Left renal cortex interstitium (tissue), 4 donors: Measurements from ENCODE around the gene RNF167. TPM values are rescaled to one million over a fixed set of nuclear protein-coding genes. Genes with fewer than 3 reads are reported as not detected.

Source experiments
- DNase-seq, 4 donors: peaks; one replicate each; pipeline ENCODE4 v3.0.0-alpha.2; 2013; ENCODE audit warnings: low read depth in 4 of 4, low spot score in 2 of 4, missing footprints in 1 of 4
- polyA plus RNA-seq, 4 donors: library from polyadenylated mRNA; unstranded; fragments of 120-200 nt; gene quantifications; one replicate each; pipeline ENCODE4 v1.2.1, GENCODE V29; 2013; ENCODE audit not compliant: insufficient read length in 4 of 4

The RNF167 gene
- polyA plus RNA-seq, 4 donors: 129 to 142 (median 134) TPM

GRCh38 chr17:4937553-4937952 is 2.5 kb upstream of the RNF167 start:
- DNase-seq: no peak

- DNase-seq: no peak
These were observed 2.0 kb upstream of the RNF167 start for GRCh38 chr17:4938069-4938491.

DNA sequence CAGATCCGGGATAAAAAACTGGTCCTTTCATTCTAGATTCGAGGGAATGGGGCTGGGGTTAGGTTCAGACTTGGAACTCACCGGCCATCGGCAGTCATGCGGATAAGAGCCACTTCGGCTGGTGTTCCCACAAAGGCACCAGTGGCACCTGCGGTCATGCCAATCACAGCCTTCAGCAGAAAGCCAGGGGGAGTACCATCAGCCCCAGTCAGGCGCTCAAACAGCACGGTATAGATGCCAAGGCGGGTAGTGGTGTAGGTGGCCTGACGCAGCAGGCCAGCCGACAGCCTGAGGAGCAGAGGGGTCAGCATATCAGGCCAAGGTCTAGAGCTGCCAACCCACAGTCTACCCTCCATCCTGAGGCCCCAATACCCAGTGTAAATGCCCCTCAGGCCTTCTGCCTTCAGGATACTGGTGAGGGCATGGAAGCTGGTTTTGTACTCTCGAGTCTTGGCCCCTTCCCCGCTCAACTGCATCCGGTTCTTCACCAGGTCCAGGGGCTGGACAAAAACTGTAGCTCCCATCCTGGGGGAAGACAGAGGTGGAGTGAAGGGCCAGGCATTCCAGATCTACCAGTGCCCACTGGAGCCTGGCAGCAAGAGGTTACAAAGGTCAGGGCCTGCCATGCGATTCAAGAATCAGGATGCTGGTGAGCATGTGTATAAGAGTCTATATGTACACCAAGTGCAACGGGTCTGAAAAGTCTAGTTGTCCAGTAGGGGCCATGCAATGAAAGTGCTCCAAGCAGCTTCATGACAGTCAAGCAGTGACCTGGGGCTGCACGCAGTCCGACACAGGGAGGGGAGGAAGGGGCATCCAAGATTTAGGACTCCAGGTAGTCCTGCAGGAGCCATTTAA is 1.2 kb upstream of the RNF167 start:
- no peak for DNase-seq

DNA sequence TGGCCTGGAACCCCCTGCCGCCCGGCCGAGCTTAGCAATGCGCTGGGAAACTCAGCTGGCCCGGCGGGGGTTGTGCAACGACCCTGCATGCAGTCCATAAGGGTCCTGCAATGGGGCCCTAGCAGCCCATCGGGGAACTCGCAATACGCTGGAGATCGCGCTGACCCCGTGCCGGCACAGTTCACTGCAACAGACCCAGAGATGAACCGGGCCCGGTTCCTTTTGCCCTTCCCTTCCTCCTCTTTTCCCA is 597 bp upstream of the RNF167 start:
- DNase-seq: no peak

DNA sequence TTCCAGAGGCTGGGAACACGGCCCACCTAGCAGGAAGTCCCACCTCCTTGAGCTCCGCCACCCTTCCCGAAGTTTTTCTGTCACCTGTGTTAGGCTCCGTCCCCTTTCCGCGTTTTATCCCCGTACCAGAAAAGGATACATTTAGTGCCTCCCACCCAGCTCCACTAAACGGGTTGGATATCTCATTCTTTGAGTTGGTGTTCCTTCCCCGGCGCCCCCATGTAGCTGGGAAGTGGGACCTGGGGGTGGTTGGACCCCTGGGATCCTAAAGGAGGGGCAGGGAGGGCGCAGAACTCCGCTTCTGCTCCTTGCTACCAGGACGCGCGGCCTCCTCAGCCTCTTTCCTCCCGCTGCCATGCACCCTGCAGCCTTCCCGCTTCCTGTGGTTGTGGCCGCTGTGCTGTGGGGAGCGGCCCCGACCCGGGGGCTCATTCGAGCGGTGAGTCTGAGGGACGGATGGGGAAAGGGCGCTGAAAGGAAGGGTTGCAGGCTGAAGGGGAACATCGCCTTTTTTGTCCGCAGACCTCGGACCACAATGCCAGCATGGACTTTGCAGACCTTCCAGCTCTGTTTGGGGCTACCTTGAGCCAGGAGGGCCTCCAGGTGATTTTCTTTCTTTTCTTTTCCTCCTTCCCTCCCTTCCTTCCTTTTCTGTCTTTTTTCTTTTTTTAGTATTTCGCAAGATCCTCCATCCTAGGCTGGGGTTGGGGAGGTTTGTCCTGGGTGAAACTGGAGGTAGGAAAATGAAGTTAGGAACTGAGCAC is 669 bp downstream of the RNF167 start:
- no peak for DNase-seq

GRCh38 chr17:4941319-4941610 is 1.2 kb downstream of the RNF167 start:
- DNase-seq: no peak

DNA sequence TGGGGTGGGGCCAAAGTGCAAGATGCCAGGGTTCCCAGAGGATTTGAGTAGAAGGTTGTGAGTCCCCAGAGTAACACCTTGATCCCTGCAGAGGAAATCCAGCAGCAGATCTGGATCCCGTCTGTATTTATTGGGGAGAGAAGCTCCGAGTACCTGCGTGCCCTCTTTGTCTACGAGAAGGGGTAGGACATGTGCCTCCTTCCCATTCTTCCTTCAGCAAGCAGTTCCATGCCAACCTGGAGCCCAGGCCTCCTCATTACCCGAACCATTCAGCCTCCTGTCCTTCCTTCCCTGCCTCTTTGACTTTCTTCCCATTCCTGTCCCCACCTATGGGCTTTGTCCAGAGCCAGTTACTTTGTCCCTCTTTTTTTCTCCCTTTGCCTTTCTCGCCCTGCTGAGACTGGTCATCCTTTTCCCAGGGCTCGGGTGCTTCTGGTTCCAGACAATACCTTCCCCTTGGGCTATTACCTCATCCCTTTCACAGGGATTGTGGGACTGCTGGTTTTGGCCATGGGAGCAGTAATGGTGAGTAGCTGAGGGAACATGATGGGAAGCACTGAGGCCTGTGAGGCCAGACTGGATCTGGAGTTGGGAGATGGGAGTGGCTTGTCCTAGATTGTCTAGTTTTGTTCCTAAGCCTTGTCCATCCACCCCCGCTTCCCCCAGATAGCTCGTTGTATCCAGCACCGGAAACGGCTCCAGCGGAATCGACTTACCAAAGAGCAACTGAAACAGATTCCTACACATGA is 2.9 kb downstream of the RNF167 start:
- no peak for DNase-seq

- DNase-seq: no peak
These were observed 4.1 kb downstream of the RNF167 start for GRCh38 chr17:4944163-4944553.

DNA sequence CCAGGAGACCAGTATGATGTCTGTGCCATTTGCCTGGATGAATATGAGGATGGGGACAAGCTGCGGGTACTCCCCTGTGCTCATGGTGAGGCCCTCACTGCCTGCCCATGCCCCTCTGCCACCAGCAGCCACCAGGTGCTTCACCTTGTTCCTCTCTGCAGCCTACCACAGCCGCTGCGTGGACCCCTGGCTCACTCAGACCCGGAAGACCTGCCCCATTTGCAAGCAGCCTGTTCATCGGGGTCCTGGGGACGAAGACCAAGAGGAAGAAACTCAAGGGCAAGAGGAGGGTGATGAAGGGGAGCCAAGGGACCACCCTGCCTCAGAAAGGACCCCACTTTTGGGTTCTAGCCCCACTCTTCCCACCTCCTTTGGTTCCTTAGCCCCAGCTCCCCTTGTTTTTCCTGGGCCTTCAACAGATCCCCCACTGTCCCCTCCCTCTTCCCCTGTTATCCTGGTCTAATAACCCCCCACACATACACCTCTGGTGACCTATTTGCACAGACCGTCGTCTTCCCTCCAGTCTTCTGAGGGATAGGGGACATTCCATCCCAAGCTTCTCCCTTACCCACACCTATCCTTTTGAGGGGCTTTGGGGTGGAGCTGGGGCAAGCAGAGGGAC is 4.6 kb downstream of the RNF167 start:
- no peak for DNase-seq

DNA sequence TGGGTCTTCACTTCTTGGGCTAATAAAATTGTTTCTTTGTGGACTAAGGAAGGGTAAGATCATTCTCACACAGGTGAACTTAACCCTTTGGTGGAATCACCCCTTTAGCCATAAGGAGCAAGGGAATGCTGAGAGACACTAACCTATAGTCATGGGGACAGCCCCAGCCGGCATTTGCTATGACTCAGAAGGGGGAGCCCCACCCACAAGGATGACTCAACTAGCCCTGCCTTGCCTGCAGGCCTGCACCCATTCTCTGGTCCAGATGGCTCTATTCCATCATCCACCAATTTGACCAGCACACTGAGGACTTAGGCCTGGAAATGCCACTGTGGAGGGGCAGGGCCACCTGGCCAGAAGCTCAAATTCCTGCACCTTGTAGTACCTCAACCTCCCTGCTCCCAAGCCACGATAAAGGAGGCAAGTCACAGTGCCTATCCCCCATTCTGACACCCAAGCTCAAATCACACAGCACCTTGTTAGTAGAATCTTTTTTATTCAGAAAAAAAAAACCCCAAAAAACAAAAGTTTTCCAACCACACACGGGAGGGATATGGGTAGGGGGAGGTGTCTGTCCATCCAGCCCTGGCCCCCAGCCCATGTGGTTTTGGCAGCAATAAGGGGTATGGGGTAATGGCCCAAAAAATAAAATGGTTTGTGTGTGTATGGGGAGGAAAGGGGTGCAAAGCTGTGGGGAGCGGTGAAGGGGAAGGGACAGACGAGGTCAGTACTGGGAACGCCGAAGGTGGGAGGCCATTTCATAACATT is 5.3 kb downstream of the RNF167 start:
- DNase-seq: no peak

GRCh38 chr17:4945944-4946280 is 5.8 kb downstream of the RNF167 start:
- no peak for DNase-seq

- DNase-seq: no peak
These were observed 6.4 kb downstream of the RNF167 start for GRCh38 chr17:4946312-4946976.

GRCh38 chr17:4947010-4947410 is 6.9 kb downstream of the RNF167 start:
- DNase-seq: no peak

GRCh38 chr17:4947411-4948165 is 7.5 kb downstream of the RNF167 start:
- peak in 1 of 4 donors; percentile 53 for DNase-seq

DNA sequence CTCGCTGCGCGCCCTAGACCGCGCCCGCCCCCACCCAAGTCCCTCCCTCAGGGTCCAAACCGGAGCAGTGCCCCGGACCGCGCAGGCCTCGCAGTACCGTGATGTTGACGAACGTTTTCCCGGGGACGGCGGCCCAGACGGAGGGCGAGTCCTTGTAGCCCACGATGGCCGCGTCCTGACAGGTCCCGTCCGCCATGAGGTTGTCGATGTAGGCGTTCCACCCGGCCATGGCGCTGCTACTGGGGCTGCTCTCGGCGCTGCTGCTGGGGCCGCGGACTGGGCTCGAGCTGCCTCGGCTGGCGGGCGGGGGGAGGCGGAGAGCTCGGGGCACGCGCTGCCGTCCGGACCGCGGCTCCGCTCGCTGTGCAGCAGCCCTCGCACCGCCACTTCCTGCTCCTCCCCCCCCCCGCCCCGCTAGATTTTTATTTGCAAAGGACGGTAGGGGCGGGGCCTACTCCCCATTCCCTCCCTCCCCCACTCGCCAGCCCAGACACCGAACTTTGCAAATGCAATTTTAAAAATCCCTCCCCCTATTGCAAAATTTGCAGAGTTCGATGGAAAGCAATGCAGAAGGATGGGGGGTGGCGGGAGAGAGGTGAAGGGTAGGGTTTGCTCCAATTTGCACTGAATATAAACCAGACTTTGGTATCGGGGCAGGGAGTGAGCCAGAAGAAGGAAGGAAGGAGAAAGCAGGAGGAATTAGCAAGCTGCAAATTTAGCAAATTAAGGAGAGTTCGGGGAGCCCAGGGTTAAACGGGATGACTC is 8.3 kb downstream of the RNF167 start, which contains the start of gene PFN1:
Gene PFN1 (minus strand): TSS at position 365 of the 765 bp plus-strand sequence. CDS start 136 bp downstream, at position 229.
- DNase-seq: peak in 3 of 4 donors; percentile 82 to 91 (median 83)

GRCh38 chr17:4948931-4949320 is 8.9 kb downstream of the RNF167 start:
- peak in 1 of 4 donors; percentile 77 for DNase-seq

GRCh38 chr17:4949321-4950074 is 9.4 kb downstream of the RNF167 start:
- DNase-seq: peak in 1 of 4 donors; percentile 40
